Endothelial cell of hepatic sinusoid (primary cell): ENCODE data around the gene FBXO42.

Experiments used
- in situ Hi-C: cut with HindIII; loops from 2 replicates; pipeline ENCODE4 v1.10.0; 2017; ENCODE audit warnings: low sequenced_read_pairs

FBXO42 gene

GRCh38 chr1:16351994-16352841, at the start of gene FBXO42:
FBXO42 (minus strand) TSS chr1:16352480; CDS start chr1:16315418, 37,062 bp downstream.
- in situ Hi-C loops, result no loop called here

- in situ Hi-C loops, result no loop called here
These were observed 46.2 kb upstream of the FBXO42 start for GRCh38 chr1:16398371-16398953.

GRCh38 chr1:16397120-16397519, 44.8 kb upstream of the FBXO42 start:
- in situ Hi-C loops, result no loop called here

- in situ Hi-C loops, result no loop called here
These were observed 44.3 kb upstream of the FBXO42 start for GRCh38 chr1:16396591-16396990.

GRCh38 chr1:16394977-16395376, 42.7 kb upstream of the FBXO42 start:
- in situ Hi-C loops, result loop anchor here (5.0 kb wide), 1 partner anchor 37 kb away; no protein-coding TSS in a partner anchor

GRCh38 chr1:16393570-16394521, 41.6 kb upstream of the FBXO42 start:
- in situ Hi-C loops, result loop anchor here (5.0 kb wide), 1 partner anchor 38 kb away; no protein-coding TSS in a partner anchor

GRCh38 chr1:16392740-16393569, 40.7 kb upstream of the FBXO42 start:
- in situ Hi-C loops, result loop anchor here (5.0 kb wide), 1 partner anchor 39 kb away; no protein-coding TSS in a partner anchor

- in situ Hi-C loops, result loop anchor here (5.0 kb wide), 1 partner anchor 41 kb away; no protein-coding TSS in a partner anchor
These were observed 39.1 kb upstream of the FBXO42 start for GRCh38 chr1:16391411-16391810.

GRCh38 chr1:16387201-16388188, 35.2 kb upstream of the FBXO42 start:
- in situ Hi-C loops, result no loop called here

GRCh38 chr1:16386454-16387113, 34.3 kb upstream of the FBXO42 start:
- in situ Hi-C loops, result no loop called here

GRCh38 chr1:16385659-16386453, 33.6 kb upstream of the FBXO42 start:
- in situ Hi-C loops, result no loop called here

- in situ Hi-C loops, result no loop called here
These were observed 31.6 kb upstream of the FBXO42 start for GRCh38 chr1:16383888-16384287.

- in situ Hi-C loops, result no loop called here
These were observed 28.6 kb upstream of the FBXO42 start for GRCh38 chr1:16380868-16381267.

GRCh38 chr1:16378443-16378842, 26.2 kb upstream of the FBXO42 start:
- in situ Hi-C loops, result no loop called here

- in situ Hi-C loops, result no loop called here
These were observed 24.7 kb upstream of the FBXO42 start for GRCh38 chr1:16376971-16377370.

GRCh38 chr1:16375521-16376340, 23.5 kb upstream of the FBXO42 start:
- in situ Hi-C loops, result no loop called here

GRCh38 chr1:16374266-16374665, 22.0 kb upstream of the FBXO42 start:
- in situ Hi-C loops, result no loop called here
